Effector memory CD4-positive, alpha-beta T cell (primary cell): ENCODE data around the gene FEM1B.

ENCODE experiments used
- DNase-seq, 3 donors: peaks; one replicate each; pipeline ENCODE4 v3.0.0-alpha.2; 2020
- H3K27ac ChIP-seq: 2 replicates; pipeline ENCODE4 v1.7.0; 2013; ENCODE audit warnings: mild to moderate bottlenecking, low read length, moderate library complexity; ENCODE audit not compliant: insufficient read depth, poor library complexity, severe bottlenecking
- H3K27me3 ChIP-seq: replicated peaks from 2 replicates; pipeline ENCODE4 v1.7.0; 2013; ENCODE audit warnings: mild to moderate bottlenecking, low read length; ENCODE audit not compliant: insufficient read depth, control insufficient read depth, poor library complexity, severe bottlenecking
- H3K36me3 ChIP-seq: 2 replicates; pipeline ENCODE4 v1.7.0; 2013; ENCODE audit warnings: mild to moderate bottlenecking, low read length, moderate library complexity; ENCODE audit not compliant: control insufficient read depth, insufficient read depth
- H3K4me1 ChIP-seq: 2 replicates; pipeline ENCODE4 v1.7.0; 2013; ENCODE audit warnings: low read length, mild to moderate bottlenecking; ENCODE audit not compliant: control insufficient read depth, insufficient read depth, poor library complexity, severe bottlenecking
- H3K4me3 ChIP-seq: 2 replicates; pipeline ENCODE4 v1.7.0; 2013; ENCODE audit warnings: low read length, low read depth, mild to moderate bottlenecking; ENCODE audit not compliant: insufficient read depth, poor library complexity, severe bottlenecking
- H3K9me3 ChIP-seq: 2 replicates; pipeline ENCODE4 v1.7.0; 2013; ENCODE audit warnings: mild to moderate bottlenecking, low read length, moderate library complexity; ENCODE audit not compliant: control insufficient read depth
- total RNA-seq, 3 donors: gene quantifications; one replicate each; lab custom pipeline; 2026; lab: John Stamatoyannopoulos, UW

Gene FEM1B
- total RNA-seq, result 70.1 to 142 (median 101) reads per million in 3 donors

DNA sequence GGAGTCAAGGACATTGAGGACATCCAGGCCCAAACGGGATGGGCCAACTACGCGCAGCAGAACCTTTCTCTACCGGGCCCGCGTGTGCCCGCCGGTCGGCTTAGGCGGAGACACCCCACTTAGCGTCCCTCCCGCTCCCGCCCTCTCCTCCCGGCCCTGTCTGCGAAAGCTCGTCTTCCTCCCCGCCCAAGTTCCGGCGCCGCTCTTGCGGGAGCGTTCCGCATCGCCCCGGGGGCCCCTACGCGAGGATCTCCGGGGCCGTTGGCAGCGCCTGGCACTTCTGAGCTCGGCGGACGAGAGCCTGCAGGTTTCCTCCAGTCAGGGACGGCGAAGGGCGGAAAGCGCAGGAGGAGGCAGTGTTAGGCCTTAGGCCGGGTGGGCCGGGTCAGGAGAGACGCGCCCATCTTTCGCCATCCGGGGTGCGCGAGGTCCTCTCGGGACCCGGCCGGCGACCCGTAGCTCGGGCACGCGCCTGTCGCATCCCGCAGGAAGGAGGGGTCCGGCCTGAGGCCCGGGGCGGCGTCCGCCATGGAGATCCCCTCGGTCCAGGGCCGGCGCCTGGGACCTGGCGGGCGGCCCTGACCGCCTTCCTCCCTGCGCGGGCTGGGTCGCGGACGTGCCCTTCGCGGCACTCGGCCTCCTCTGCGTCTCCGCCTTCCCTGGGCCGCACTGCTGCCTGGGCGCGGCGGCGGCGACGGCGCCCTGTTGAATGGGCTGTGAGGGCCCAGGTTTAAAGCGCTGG lies at the start of gene FEM1B:
TSS of gene FEM1B (plus strand) at position 143 of the 742 bp plus-strand sequence. CDS start 673 bp downstream, outside the sequence.
- Histone ChIP-seq H3K4me1 (peaks cover 30% of the 10 kb centered on the region), H3K27me3 (no peaks in the 10 kb centered on the region), H3K4me3 (peak within 1 kb of the TSS; percentile 87), H3K36me3 (no peaks in the 10 kb centered on the region), H3K27ac (peak within 1 kb of the TSS; percentile 93), H3K9me3 (no peaks in the 10 kb centered on the region)
- DNase-seq, result peak; percentile 78 to 81 (median 80)

DNA sequence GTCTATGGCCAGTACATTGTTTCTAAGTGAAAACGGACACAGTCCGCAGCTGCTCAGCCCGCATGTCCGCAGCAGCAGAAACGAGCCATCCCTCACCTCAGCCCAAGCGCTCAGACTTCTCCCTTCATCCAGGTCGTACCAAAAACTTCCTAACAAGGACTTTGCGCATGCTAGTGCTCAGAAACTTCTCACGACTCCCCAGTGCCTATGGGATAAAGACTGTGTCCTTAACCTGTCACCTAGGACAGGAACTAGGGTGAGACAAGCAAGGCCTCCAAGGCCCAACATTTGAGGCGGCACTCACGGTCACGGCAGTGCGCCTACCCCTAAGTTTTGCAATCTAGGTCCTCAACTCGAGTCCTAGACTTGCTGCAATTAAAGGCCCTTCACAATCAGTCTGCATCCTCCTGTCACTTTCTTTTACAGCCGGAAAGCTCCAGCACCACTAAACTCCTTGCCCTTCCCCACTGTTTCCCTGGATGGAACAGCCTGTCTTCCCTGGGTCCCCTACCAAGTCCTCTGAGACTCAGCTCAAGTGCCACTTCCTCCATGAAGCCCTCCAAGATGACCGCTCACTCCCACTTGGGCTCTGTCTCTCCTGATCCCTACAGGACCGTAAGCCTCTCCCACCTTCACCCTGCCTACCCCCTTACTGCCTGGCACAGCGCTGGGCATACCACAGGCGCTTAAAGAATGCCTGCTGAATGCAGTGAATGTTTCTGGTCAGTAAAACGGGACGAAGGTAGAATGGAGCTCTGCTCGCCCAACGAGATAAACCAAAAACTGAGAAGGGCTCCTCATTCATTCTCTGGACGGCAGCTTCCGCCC lies 49.2 kb upstream of the FEM1B start:
- DNase-seq, result no peak
- Histone ChIP-seq H3K4me3 (peak overlapping the region; percentile 75), H3K9me3 (no peaks in the 10 kb centered on the region), H3K4me1 (peaks cover 13% of the 10 kb centered on the region), H3K27me3 (no peaks in the 10 kb centered on the region), H3K36me3 (no peaks in the 10 kb centered on the region), H3K27ac (peak overlapping the region; percentile 67)

DNA sequence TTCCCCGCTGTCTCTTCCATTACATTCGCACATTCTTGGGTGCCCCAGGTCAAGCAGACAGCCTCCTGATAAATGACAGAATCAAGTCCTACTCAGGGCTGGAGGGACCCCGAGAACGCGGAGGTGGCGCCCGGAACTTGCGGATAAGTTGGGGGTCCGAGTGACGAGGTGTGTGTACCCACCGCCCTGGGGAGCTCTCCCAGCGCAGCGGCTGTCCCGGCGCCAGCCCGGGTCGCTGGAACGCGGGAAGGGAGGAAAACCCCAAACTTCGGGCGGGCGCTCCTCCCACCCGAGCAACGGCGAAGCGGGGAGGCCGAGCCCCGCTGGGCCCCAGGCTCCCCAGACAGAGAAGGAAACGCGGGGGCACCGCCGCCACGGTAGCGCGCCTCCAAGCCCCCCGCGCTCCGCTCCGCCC lies 48.6 kb upstream of the FEM1B start:
- H3K4me1 ChIP-seq, result peaks cover 13% of the 10 kb centered on the region
- peak overlapping the region; percentile 75 for H3K4me3 ChIP-seq
- no peaks in the 10 kb centered on the region for H3K9me3 ChIP-seq
- DNase-seq, result no peak
- H3K27me3 ChIP-seq, result no peaks in the 10 kb centered on the region
- no peaks in the 10 kb centered on the region for H3K36me3 ChIP-seq
- peak overlapping the region; percentile 67 for H3K27ac ChIP-seq

DNA sequence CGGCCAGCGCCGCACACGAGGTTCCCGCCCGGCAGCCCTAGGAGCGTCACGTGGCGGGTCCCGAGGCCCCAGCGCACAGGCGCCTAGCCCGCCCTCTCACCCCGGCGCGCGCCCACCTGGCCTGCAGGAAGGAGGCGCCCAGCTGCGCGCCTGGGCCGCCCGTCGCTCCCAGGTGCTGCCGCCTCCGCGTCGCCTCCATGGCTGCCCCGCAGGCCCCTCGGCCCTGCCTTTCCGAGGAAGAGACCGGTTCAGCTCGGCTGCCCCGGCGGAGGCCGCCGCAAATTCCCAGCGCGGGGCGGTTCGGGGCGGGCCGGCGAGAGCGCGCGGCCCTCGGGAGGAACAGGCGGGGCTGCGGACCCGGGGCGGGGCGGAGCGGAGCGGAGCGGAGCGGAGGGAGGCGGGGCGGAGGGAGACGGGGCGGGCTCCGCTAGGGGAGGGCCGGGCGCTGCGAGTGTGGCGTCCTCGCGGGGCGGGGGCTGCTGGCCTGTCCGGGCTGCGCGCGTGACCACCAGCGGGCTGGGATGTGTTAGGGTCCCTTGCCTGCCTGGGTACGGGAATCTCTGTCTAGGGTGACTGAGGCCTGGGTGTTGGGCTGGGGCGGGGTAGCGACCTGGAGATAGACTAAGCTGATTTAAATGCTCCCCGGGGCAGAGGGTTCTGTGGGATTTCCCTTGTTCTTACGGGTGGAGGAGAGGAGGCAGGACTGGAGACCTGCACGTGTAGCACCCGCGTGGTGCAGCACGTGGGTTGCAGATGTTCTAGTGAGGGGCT lies 48.0 kb upstream of the FEM1B start, which contains the start of gene CLN6:
TSS of gene CLN6 (minus strand) at position 343 of the 771 bp plus-strand sequence. CDS start at position 199, 144 bp downstream.
- H3K4me3 ChIP-seq, result peak within 1 kb of the TSS; percentile 75
- peak within 1 kb of the TSS; percentile 67 for H3K27ac ChIP-seq
- H3K9me3 ChIP-seq, result no peaks in the 10 kb centered on the region
- peak; percentile 59 to 71 (median 69) for DNase-seq
- H3K4me1 ChIP-seq, result peaks cover 13% of the 10 kb centered on the region
- H3K27me3 ChIP-seq, result no peaks in the 10 kb centered on the region
- no peaks in the 10 kb centered on the region for H3K36me3 ChIP-seq

DNA sequence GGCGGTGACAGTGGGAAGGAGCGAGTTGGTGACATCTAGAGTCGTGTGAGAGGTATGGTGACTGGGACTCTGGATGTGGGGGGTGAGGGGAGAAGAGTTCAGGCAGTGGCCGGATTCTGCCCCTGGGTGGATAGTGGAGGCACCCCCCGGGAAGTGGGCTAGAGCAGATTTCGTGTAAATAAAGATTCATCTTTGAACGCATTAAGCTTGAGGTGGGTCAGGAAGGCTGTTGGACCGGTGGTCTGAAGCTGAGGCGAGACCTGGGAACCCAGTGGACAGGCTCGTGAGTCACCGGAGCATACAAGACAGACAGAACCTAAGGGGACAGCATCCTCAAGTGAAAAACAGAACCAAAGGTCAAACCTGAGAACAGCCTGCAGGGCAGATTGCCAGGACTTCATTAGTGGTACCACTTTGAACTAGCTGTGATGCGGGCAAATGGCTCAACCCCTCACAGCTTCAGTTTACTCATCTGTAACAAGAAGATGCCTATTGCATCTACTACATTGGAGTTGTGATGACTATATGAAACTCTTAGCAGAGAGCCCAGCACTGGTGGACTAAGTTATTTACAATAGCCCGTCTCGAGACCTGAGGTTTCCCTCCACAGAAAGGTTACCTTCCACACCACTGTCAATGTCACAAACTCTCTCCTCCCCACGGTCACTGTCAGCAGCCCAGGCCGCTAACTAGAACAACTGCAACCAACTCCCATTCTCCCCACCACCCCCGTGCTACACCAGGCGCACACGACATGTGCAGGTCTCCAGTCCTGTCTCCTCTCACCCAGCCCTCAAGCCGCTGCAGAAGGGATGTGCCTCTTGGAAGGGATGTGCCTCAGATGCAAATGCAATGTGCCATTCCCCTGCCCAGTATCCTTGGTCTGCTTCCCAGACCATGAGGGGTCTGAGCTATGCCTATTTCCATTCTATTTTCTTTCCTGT lies 47.1 kb upstream of the FEM1B start:
- Histone ChIP-seq H3K36me3 (no peaks in the 10 kb centered on the region), H3K27ac (no peak overlapping the region), H3K27me3 (no peaks in the 10 kb centered on the region), H3K9me3 (no peaks in the 10 kb centered on the region), H3K4me3 (peak overlapping the region; percentile 75), H3K4me1 (peaks cover 13% of the 10 kb centered on the region)
- no peak for DNase-seq

DNA sequence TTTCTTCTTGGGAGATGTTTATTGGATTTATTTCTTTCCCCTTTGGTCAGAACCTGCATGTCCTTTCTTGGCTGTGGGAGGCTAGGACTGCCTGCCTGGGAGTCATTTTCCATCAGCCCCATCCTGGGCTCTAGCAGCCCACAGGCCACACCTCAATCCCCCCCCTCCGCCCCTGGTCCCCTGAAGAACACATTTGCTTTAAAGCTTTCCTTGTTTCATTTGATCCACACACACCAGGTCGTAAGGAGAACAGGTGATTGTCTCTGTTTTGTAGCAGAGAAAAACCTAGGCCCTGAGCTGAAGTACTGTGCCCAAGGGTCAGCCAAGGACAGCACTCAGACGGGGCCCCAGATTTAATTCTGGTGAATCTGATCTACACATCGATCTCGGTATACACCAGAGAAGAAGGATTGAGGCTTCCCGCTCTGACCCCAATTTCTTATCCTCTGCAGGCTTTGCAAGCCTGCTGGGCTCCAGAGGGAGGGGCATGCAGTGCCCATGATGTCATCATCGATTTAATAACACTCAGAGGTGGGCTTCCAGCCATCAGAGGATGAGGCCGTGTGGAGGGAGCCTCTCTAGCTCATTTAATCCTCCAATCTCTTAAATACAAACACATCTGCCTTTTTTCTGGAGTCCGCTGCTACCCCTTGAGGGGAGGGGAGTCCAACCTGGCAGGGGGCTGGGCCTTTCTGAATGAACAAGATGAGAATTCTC lies 46.3 kb upstream of the FEM1B start:
- DNase-seq, result no peak
- no peaks in the 10 kb centered on the region for H3K27me3 ChIP-seq

DNA sequence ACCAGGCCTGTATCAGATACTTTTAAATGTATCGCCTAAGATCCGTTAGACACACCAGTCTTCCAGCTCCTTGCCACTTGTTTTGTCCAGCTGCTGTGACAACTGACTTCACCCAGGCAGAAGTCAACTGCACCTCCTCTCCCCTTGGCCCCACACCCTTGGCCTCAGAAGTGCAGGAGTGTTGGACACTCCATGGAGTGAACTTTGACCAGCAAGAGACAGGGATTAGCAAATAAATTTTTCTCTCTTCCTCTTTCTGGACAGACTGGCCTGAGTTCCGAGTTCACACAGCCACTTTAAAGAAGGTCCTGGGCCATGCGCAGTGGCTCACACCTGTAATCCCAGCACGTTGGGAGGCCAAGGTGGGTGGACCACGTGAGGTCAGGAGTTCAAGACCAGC lies 45.1 kb upstream of the FEM1B start:
- H3K27ac ChIP-seq, result no peak overlapping the region
- peaks cover 13% of the 10 kb centered on the region for H3K4me1 ChIP-seq
- no peaks in the 10 kb centered on the region for H3K9me3 ChIP-seq
- H3K27me3 ChIP-seq, result no peaks in the 10 kb centered on the region
- H3K4me3 ChIP-seq, result no peak overlapping the region
- H3K36me3 ChIP-seq, result no peaks in the 10 kb centered on the region
- no peak for DNase-seq

More for the DNA sequence above, 46.3 kb upstream of the FEM1B start:
- no peak overlapping the region for H3K4me3 ChIP-seq
- no peak overlapping the region for H3K27ac ChIP-seq
- no peaks in the 10 kb centered on the region for H3K9me3 ChIP-seq
- H3K4me1 ChIP-seq, result peaks cover 13% of the 10 kb centered on the region
- H3K36me3 ChIP-seq, result no peaks in the 10 kb centered on the region

DNA sequence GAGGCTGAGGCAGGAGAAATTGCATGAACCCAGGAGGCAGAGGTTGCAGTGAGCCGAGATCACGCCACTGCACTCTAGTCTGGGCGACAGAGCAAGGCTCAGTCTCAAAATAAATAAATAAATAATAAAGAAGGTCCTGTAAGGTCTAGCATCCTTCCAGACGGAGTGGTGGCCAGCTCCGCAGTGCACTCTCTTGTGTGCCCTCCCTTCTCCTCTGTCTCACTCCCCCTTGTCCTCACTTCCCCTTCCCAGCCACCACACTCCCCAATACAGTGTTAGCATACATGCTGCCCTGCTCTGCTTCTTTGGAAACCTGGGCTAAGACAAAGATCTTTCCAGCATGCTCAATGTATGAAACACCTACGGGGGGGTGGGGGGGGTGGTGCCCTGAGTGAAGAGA lies 44.6 kb upstream of the FEM1B start:
- no peak overlapping the region for H3K27ac ChIP-seq
- DNase-seq, result no peak
- no peaks in the 10 kb centered on the region for H3K27me3 ChIP-seq
- H3K4me1 ChIP-seq, result peaks cover 12% of the 10 kb centered on the region
- no peaks in the 10 kb centered on the region for H3K36me3 ChIP-seq
- H3K4me3 ChIP-seq, result no peak overlapping the region
- no peaks in the 10 kb centered on the region for H3K9me3 ChIP-seq
